Esophagus (tissue), 2 donors: ENCODE data around the gene VEPH1. TPM values are rescaled to one million over a fixed set of nuclear protein-coding genes. Genes with fewer than 3 reads are reported as not detected.

Experiments used
- H3K27ac ChIP-seq, 2 donors: one replicate each; pipeline ENCODE4 v1.5.1; 2013; ENCODE audit warnings: low read depth in 2 of 2, mild to moderate bottlenecking in 2 of 2, inconsistent platforms in 1 of 2, low read length in 1 of 2, moderate library complexity in 1 of 2
- H3K27me3 ChIP-seq, 2 donors: one replicate each; pipeline ENCODE4 v1.6.1; 2013; ENCODE audit warnings: low read length in 2 of 2, control low read depth in 1 of 2, mild to moderate bottlenecking in 1 of 2; ENCODE audit not compliant: insufficient read depth in 2 of 2, control insufficient read depth in 1 of 2
- H3K36me3 ChIP-seq, 2 donors: one replicate each; pipeline ENCODE4 v1.6.1; 2013; ENCODE audit warnings: low read length in 1 of 2; ENCODE audit not compliant: control insufficient read depth in 2 of 2, insufficient read depth in 2 of 2
- H3K4me1 ChIP-seq, 2 donors: one replicate each; pipeline ENCODE4 v1.6.1; 2013; ENCODE audit warnings: low read length in 1 of 2; ENCODE audit not compliant: control insufficient read depth in 2 of 2, insufficient read depth in 2 of 2
- H3K4me3 ChIP-seq, 2 donors: one replicate each; pipeline ENCODE4 v1.5.1; 2013; ENCODE audit warnings: low read length in 2 of 2, mild to moderate bottlenecking in 2 of 2, low read depth in 1 of 2, moderate library complexity in 1 of 2
- H3K9me3 ChIP-seq, 2 donors: one replicate each; pipeline ENCODE4 v1.6.1; 2013; ENCODE audit warnings: mild to moderate bottlenecking in 2 of 2, low read depth in 1 of 2, low read length in 1 of 2, moderate library complexity in 1 of 2; ENCODE audit not compliant: control insufficient read depth in 2 of 2, insufficient read depth in 1 of 2
- WGBS, 2 donors: extraction: QIAGEN DNeasy Blood & Tissue Kit; methylation state at CpG; one replicate each; pipeline ENCODE4 v1.1.7; 2013; 5-methylcytosine and 5-hydroxymethylcytosine counted together
- polyA plus RNA-seq, 2 donors: library from polyadenylated mRNA; stranded (reverse); fragments of 200-250 nt; gene quantifications; one replicate each; pipeline ENCODE4 v1.2.3, GENCODE V29; 2013
- donor health status: healthy with polysubstance abuse.
- donor health status: Bipolar disorder and iron deficiency.

VEPH1 gene
- polyA plus RNA-seq, 2 donors: 0.07 to 0.08 TPM

DNA sequence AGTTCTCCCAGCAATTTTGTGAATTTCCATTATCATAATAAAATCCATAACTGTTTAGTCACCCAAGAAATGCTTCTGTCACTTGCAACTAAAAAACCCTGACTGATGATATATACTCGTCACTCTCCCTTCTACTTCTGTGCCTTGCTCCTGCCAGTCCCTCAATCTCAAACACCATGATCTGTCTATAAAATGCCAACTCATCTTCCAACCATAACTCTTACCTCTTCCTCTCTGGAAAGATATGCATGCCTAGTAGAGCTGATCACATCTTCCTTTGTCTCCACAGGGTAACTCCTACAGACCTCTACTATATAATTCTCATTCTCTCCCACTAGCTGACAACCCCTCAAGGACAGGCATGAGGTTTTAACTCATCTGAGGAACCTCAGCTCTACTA is 5.2 kb upstream of the VEPH1 start:
- H3K9me3 ChIP-seq: no peaks in the 10 kb centered on the region
- no peaks in the 10 kb centered on the region for H3K4me1 ChIP-seq
- no peak overlapping the region for H3K4me3 ChIP-seq
- H3K27me3 ChIP-seq: no peaks in the 10 kb centered on the region
- no peaks in the 10 kb centered on the region for H3K36me3 ChIP-seq
- no peak overlapping the region for H3K27ac ChIP-seq
- 78 to 80% methylated on average over 1 of the region's 1 CpG for WGBS, 2 donors

DNA sequence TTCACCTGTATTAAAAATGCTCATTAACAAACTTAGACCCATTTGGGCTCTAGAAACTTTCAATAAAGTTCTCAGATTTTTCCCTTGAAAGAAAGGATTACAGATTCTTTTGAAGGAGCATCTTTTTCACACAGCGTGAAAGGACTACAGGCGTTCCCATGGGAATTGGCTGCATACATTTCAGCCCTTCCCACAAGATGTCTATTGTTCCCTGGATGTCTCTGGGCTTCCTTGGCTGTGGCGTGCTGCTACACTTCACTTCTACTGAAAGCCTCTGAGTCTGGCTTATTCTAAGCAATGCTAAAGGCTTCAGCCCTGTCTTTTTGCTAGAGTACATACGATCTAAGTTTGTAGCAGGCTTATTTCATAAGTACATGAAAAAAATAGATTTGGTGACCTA is 1.4 kb downstream of the VEPH1 start:
- H3K27ac ChIP-seq: no peak overlapping the region
- no peaks in the 10 kb centered on the region for H3K9me3 ChIP-seq
- H3K27me3 ChIP-seq: no peaks in the 10 kb centered on the region
- H3K4me3 ChIP-seq: no peak overlapping the region
- WGBS, 2 donors: 46 to 57% methylated on average over 4 of the region's 4 CpGs
- H3K4me1 ChIP-seq: peaks cover 0 to 2% of the 10 kb centered on the region in 2 donors
- no peaks in the 10 kb centered on the region for H3K36me3 ChIP-seq

DNA sequence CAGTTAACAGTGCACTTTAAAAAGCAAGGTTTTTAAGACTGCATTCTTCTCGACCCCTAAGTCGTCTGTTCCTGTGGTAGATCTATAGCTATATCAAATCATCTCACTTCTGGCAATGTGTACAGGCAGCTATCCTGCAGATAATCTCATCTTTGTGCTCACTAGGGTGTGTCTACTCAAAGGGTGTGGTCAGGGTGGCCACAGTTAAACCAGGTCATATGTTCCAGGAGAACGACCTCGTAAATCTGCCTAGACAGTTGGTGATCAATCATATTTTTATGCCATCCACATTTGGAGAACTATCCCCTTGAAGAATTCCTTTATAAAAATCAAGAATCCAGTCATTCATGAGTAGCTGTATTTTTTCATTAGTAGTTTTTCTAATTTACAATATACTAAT is 3.0 kb downstream of the VEPH1 start:
- Histone ChIP-seq H3K4me1 (peaks cover 0 to 2% of the 10 kb centered on the region in 2 donors), H3K27me3 (no peaks in the 10 kb centered on the region), H3K36me3 (no peaks in the 10 kb centered on the region), H3K4me3 (no peak overlapping the region), H3K27ac (no peak overlapping the region), H3K9me3 (no peaks in the 10 kb centered on the region)
- 18 to 28% methylated on average over 4 of the region's 4 CpGs for whole genome bisulfite sequencing, 2 donors

DNA sequence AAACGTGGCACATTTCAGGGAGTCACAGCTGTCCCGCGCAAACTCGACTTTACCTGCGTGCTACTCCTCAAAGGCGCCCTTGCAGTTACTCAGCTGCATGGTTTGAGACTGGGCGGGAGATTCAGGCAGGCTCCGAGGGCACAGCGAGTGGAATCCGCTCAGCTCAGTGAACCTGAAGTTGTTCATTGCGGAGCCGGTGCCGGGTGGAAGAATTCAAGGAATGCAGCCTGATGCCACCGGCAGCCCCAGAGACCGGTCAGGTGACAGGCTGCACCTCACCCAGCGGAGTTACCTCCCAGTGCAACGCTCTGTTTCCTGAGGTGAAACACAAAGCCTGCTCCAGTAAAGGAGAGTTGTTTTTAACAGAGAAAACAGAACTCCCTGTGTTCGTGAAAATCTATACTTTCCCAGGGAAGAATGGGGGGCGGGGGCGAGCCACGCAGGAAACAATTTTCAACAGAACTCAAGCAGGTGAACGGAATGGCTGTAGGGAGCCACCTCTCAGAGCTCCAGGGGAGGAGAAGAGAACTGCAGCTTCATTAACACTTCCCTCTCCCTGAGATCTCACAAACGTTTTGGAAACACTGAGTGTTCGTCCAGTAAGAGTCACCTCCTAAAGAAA is 3.8 kb downstream of the VEPH1 start:
- Histone ChIP-seq H3K27me3 (no peaks in the 10 kb centered on the region), H3K4me1 (peaks cover 0 to 2% of the 10 kb centered on the region in 2 donors), H3K27ac (no peak overlapping the region), H3K9me3 (no peaks in the 10 kb centered on the region), H3K36me3 (no peaks in the 10 kb centered on the region), H3K4me3 (peak overlapping the region; percentile 13 to 23)
- WGBS, 2 donors: 4% methylated on average over 24 of the region's 24 CpGs

DNA sequence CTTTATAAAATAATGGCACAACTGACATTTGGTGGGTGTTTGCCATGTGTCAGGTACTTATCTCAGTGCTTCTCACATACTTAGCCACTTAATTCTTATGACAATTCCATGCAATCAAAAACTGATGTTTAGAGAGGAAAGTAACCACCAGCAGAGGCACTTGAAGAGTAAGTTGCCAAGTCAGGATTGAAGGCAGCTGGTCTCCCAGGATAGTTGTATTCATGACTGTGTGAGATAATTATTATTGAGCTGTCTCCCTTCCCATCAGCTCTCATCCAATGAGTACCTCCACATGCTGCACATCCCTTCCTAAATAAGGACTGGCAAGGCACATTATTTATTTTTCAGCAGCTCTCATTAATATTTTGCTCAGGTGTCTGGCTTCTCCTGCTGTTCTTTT is 4.8 kb downstream of the VEPH1 start:
- H3K27me3 ChIP-seq: no peaks in the 10 kb centered on the region
- no peaks in the 10 kb centered on the region for H3K9me3 ChIP-seq
- no peak overlapping the region for H3K4me3 ChIP-seq
- H3K36me3 ChIP-seq: no peaks in the 10 kb centered on the region
- no peak overlapping the region for H3K27ac ChIP-seq
- H3K4me1 ChIP-seq: peaks cover 0 to 2% of the 10 kb centered on the region in 2 donors

DNA sequence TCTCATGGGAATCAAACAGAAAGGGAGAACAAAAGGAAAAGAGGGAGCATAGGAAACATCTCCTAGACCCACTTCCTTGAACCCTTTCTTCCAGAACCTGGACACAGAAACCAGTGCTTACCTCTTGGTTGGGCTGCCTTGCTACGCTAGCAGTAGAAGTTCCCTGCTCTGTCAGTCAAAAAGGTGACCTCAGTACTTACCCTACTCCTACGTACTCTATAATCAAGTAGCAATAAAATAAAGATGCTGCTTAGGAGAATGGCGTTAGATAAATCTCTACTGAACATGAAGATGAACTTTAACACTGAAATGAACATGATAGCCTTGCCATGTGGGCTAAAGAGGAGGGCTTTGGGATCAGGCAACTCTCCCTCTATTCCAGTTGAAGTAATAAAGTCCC is 7.4 kb downstream of the VEPH1 start:
- WGBS, 2 donors: 79 to 80% methylated on average over 3 of the region's 3 CpGs
- H3K36me3 ChIP-seq: no peaks in the 10 kb centered on the region
- H3K4me3 ChIP-seq: no peak overlapping the region
- no peaks in the 10 kb centered on the region for H3K27me3 ChIP-seq
- no peak overlapping the region for H3K27ac ChIP-seq
- H3K4me1 ChIP-seq: peaks cover 0 to 2% of the 10 kb centered on the region in 2 donors
- no peaks in the 10 kb centered on the region for H3K9me3 ChIP-seq

DNA sequence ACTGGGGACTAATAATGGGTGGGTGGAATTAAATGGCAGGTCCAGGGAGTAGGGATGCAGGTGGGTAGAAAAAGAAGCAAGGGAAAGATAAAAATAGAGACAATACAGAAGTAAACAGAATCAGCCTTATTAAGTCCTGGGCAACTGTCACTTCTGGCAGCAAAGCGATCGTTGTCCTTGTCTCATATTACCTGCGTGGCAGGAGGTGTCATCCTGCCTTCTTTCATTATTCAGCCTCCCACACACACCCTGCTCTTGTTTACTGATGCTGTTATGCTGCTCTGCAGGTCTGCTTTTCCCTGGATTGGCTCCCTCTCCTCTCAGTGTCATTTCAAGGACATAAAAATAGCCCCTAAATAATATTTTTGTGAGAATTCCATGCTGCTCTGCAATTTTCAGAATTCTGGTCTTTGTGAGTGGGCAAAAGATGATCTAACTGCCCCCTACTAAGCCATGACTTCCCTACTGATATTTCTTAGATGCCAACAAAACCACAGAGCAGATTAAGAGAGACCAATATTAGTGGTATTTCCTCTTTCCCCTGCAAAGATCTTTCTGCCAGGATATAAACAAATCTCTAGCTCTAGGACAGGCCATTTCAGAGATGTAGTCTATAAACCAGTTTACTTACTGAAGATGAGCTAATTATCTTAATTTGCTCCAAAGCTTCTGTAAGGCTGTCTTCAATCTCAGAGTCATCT is 8.5 kb downstream of the VEPH1 start:
- 65 to 66% methylated on average over 3 of the region's 3 CpGs for WGBS, 2 donors
- no peak overlapping the region for H3K27ac ChIP-seq

DNA sequence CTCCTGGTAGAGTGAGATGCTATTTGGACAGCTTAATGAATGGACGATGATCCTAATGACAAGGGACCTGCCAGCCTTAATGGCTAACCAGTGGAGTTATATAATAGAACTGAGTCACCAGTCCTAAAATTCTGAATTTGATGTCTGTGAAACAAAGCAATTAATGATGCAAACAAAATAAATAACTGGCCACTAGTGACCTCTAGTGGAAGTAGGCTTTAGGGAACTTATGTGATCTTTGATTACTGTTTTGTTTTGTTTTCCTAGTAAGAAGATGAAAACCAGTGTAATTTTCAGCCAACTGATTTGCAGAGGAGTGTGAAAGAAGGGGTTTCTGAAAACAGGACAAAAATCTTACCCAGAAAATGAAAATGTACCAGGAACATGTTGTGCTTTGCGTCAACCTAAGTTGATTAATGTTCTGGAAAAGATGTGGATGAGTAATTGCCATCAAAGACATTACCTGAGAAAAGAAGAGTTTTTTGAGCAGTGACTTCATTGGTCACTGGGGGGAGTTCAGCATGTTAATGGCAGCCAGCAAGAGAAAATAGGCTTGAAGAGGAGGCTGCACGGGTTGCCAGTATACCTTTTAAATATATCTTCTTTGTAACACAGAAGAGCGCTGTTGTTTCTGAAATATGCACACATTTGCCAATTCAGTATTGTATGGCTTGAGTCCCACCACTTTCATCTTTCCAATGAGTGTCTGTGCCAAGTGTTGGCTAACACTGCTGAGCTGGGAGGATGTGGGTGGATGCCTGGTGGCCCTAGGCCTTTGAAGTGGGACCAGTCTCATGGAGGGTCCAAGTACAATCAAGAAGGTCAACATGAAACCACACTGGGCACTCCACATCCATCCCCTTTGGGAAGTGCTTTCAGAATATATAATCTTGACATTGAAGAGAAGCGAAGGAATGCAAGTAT is 9.3 kb downstream of the VEPH1 start:
- Histone ChIP-seq H3K27ac (no peak overlapping the region), H3K4me3 (no peak overlapping the region), H3K4me1 (no peaks in the 10 kb centered on the region), H3K36me3 (no peaks in the 10 kb centered on the region), H3K27me3 (no peaks in the 10 kb centered on the region), H3K9me3 (no peaks in the 10 kb centered on the region)
- 60 to 69% methylated on average over 5 of the region's 5 CpGs for WGBS, 2 donors

More for the DNA sequence above, 8.5 kb downstream of the VEPH1 start:
- no peaks in the 10 kb centered on the region for H3K36me3 ChIP-seq
- no peaks in the 10 kb centered on the region for H3K9me3 ChIP-seq
- no peak overlapping the region for H3K4me3 ChIP-seq
- H3K4me1 ChIP-seq: peaks cover 0 to 2% of the 10 kb centered on the region in 2 donors
- no peaks in the 10 kb centered on the region for H3K27me3 ChIP-seq

DNA sequence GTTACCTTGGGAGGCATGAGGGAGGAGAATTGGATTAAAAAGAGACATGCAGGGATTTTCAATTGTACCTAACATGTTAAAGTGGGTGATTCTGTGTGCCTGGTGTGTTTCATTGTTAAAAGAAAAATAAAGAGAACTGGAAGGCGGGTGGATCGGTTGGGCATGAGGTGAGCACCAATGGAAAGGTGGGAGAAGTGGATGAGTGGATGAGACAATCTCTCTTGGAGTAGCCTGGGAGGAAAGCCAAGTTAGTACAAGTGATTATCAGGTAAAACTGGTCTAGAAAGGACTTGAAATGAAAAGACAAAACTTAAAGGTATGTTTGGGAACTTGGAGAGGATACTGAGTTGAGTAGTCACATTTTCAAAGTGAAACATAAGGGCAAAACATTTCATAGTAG is 12.1 kb downstream of the VEPH1 start:
- H3K4me1 ChIP-seq: no peaks in the 10 kb centered on the region
- 86% methylated on average over 2 of the region's 2 CpGs for WGBS, 2 donors
- H3K4me3 ChIP-seq: no peak overlapping the region
- H3K27ac ChIP-seq: no peak overlapping the region
- H3K27me3 ChIP-seq: no peaks in the 10 kb centered on the region
- H3K36me3 ChIP-seq: no peaks in the 10 kb centered on the region
- H3K9me3 ChIP-seq: no peaks in the 10 kb centered on the region
